Mesenchymal stem cell (in vitro differentiated cells and primary cell): ENCODE data around the gene MIPEP.
A peak's percentile ranks its signal among the peaks of the same experiment; 100 is the strongest.

ENCODE experiments used
- DNase-seq: peaks from one replicate; pipeline ENCODE4 v3.0.0-alpha.2; 2013
- H2AFZ ChIP-seq: one replicate; pipeline ENCODE4 v1.6.1; 2013; ENCODE audit warnings: low read depth, mild to moderate bottlenecking, control low read depth, inconsistent platforms, low read length, moderate library complexity
- H2AK5ac ChIP-seq: 2 replicates; pipeline ENCODE4 v1.6.1; 2013; ENCODE audit warnings: low read length, moderate library complexity, mild to moderate bottlenecking, inconsistent platforms; ENCODE audit not compliant: severe bottlenecking
- H2BK120ac ChIP-seq: one replicate; pipeline ENCODE4 v1.6.1; 2013; ENCODE audit warnings: low read depth, mild to moderate bottlenecking, inconsistent platforms, low read length, moderate library complexity
- H2BK12ac ChIP-seq, 2 experiments: one replicate each; pipeline ENCODE4 v1.6.1; 2013; ENCODE audit warnings: inconsistent platforms in 2 of 2, low read length in 2 of 2, mild to moderate bottlenecking in 2 of 2, moderate library complexity in 2 of 2, control low read depth in 1 of 2
- H2BK15ac ChIP-seq: one replicate; pipeline ENCODE4 v1.6.1; 2013; ENCODE audit warnings: mild to moderate bottlenecking, low read depth, inconsistent platforms; ENCODE audit not compliant: poor library complexity, severe bottlenecking
- H2BK5ac ChIP-seq: 2 replicates; pipeline ENCODE4 v1.6.1; 2013; ENCODE audit warnings: low read depth, mild to moderate bottlenecking, low read length, control low read depth, inconsistent platforms; ENCODE audit not compliant: poor library complexity, severe bottlenecking
- H3K14ac ChIP-seq, 2 experiments: one replicate each; pipeline ENCODE4 v1.6.1; 2013; ENCODE audit warnings: inconsistent platforms in 2 of 2, low read length in 2 of 2, control low read depth in 1 of 2, mild to moderate bottlenecking in 1 of 2, moderate library complexity in 1 of 2
- H3K18ac ChIP-seq, 2 experiments: one replicate each; pipeline ENCODE4 v1.6.1; 2013; ENCODE audit warnings: inconsistent platforms in 2 of 2, low read length in 2 of 2, control low read depth in 1 of 2, low read depth in 1 of 2, mild to moderate bottlenecking in 1 of 2
- H3K23ac ChIP-seq, 2 experiments: one replicate each; pipeline ENCODE4 v1.6.1; 2013; ENCODE audit warnings: inconsistent platforms in 2 of 2, low read length in 2 of 2, mild to moderate bottlenecking in 2 of 2, moderate library complexity in 2 of 2, control low read depth in 1 of 2
- H3K27ac ChIP-seq: 2 replicates; pipeline ENCODE4 v1.5.1; 2013; ENCODE audit warnings: mild to moderate bottlenecking, moderate library complexity, low read length, control low read depth, inconsistent platforms; ENCODE audit not compliant: poor library complexity, severe bottlenecking
- H3K27me3 ChIP-seq, 2 experiments: 2 replicates each; pipeline versions ENCODE4 v1.6.1 to v1.7.0; 2013; ENCODE audit warnings: low read length in 2 of 2, mild to moderate bottlenecking in 2 of 2, moderate library complexity in 2 of 2, control low read depth in 1 of 2, inconsistent platforms in 1 of 2; ENCODE audit not compliant: control insufficient read depth in 1 of 2, insufficient read depth in 1 of 2
- H3K36me3 ChIP-seq, 2 experiments: 2 replicates each; pipeline versions ENCODE4 v1.6.1 to v1.7.0; 2013; ENCODE audit warnings: low read length in 2 of 2, control low read depth in 1 of 2, inconsistent platforms in 1 of 2, low read depth in 1 of 2, mild to moderate bottlenecking in 1 of 2; ENCODE audit not compliant: insufficient read depth in 2 of 2, control insufficient read depth in 1 of 2
- H3K4ac ChIP-seq, 2 experiments: one replicate each; pipeline ENCODE4 v1.6.1; 2013; ENCODE audit warnings: inconsistent platforms in 2 of 2, low read length in 2 of 2, mild to moderate bottlenecking in 2 of 2, moderate library complexity in 2 of 2, control low read depth in 1 of 2, low read depth in 1 of 2
- H3K4me1 ChIP-seq: 2 replicates; pipeline ENCODE4 v1.6.1; 2013; ENCODE audit warnings: low read depth, low read length, control low read depth; ENCODE audit not compliant: control insufficient read depth, insufficient read depth
- H3K4me2 ChIP-seq: 2 replicates; pipeline ENCODE4 v1.6.1; 2013; ENCODE audit warnings: low read length, mild to moderate bottlenecking, inconsistent platforms; ENCODE audit not compliant: poor library complexity, severe bottlenecking
- H3K4me3 ChIP-seq, 2 experiments: 2 replicates each; pipeline versions ENCODE4 v1.5.1 to v1.7.0; 2013; ENCODE audit warnings: low read length in 2 of 2, mild to moderate bottlenecking in 2 of 2, control low read depth in 1 of 2, low read depth in 1 of 2; ENCODE audit not compliant: insufficient read depth in 1 of 2
- H3K79me1 ChIP-seq: replicated peaks from 2 replicates; pipeline ENCODE4 v1.6.1; 2013; ENCODE audit warnings: mild to moderate bottlenecking, control low read depth, low read length, inconsistent platforms; ENCODE audit not compliant: poor library complexity, severe bottlenecking
- H3K9ac ChIP-seq: 2 replicates; pipeline ENCODE4 v1.7.0; 2013; ENCODE audit warnings: mild to moderate bottlenecking, low read length, moderate library complexity
- H3K9me3 ChIP-seq: 2 replicates; pipeline ENCODE4 v1.7.0; 2013; ENCODE audit warnings: mild to moderate bottlenecking, low read length; ENCODE audit not compliant: control insufficient read depth
- H4K8ac ChIP-seq: one replicate; pipeline ENCODE4 v1.6.1; 2013; ENCODE audit warnings: inconsistent platforms, mild to moderate bottlenecking, low read length, moderate library complexity
- H4K91ac ChIP-seq: one replicate; pipeline ENCODE4 v1.6.1; 2013; ENCODE audit warnings: mild to moderate bottlenecking, low read length, inconsistent platforms
- WGBS: methylation state at CpG from one replicate; pipeline ENCODE4 v1.1.7; 2013; ENCODE audit warnings: mixed read lengths; 5-methylcytosine and 5-hydroxymethylcytosine counted together

The MIPEP gene

GRCh38 chr13:23753458-23753857 lies 135.7 kb downstream of the MIPEP start:
- Histone ChIP-seq H2BK5ac (no peak overlapping the region), H3K23ac (no peak overlapping the region), H3K79me1 (no peaks in the 10 kb centered on the region), H2BK12ac (no peak overlapping the region), H3K36me3 (peaks cover 0 to 17% of the 10 kb centered on the region in 2 experiments), H3K14ac (no peak overlapping the region), H4K8ac (no peak overlapping the region), H3K18ac (no peak overlapping the region), H2BK15ac (no peak overlapping the region), H2BK120ac (no peak overlapping the region), H3K27me3 (no peaks in the 10 kb centered on the region), H4K91ac (no peak overlapping the region), H3K4me2 (no peak overlapping the region), H3K4me3 (no peak overlapping the region), H2AFZ (no peak overlapping the region), H3K9ac (no peak overlapping the region), H3K27ac (peak overlapping the region; percentile 35), H3K4me1 (peaks cover 6% of the 10 kb centered on the region), H3K9me3 (no peaks in the 10 kb centered on the region), H3K4ac (no peak overlapping the region), H2AK5ac (no peak overlapping the region)
- DNase-seq, result peak; percentile 62
- 63% methylated on average over 1 of the region's 1 CpG for WGBS

- H3K27ac ChIP-seq, result no peak overlapping the region
- H3K4me2 ChIP-seq, result no peak overlapping the region
- H2AFZ ChIP-seq, result no peak overlapping the region
- no peak overlapping the region for H2AK5ac ChIP-seq
- no peak overlapping the region for H2BK15ac ChIP-seq
- H3K23ac ChIP-seq, result no peak overlapping the region
- H3K4ac ChIP-seq, result no peak overlapping the region
- DNase-seq, result no peak
- H3K79me1 ChIP-seq, result no peaks in the 10 kb centered on the region
- H3K9me3 ChIP-seq, result no peaks in the 10 kb centered on the region
- H3K36me3 ChIP-seq, result peaks cover 0 to 17% of the 10 kb centered on the region in 2 experiments
- no peak overlapping the region for H4K8ac ChIP-seq
- no peak overlapping the region for H3K4me3 ChIP-seq
- no peak overlapping the region for H4K91ac ChIP-seq
- no peaks in the 10 kb centered on the region for H3K27me3 ChIP-seq
- H3K4me1 ChIP-seq, result peaks cover 8% of the 10 kb centered on the region
- H3K14ac ChIP-seq, result no peak overlapping the region
- no peak overlapping the region for H2BK12ac ChIP-seq
- no peak overlapping the region for H2BK5ac ChIP-seq
- no peak overlapping the region for H2BK120ac ChIP-seq
- no peak overlapping the region for H3K18ac ChIP-seq
- no peak overlapping the region for H3K9ac ChIP-seq
- 17% methylated on average over 1 of the region's 1 CpG for WGBS
Observed at GRCh38 chr13:23752111-23753001, 136.8 kb downstream of the MIPEP start.

GRCh38 chr13:23751195-23751594 lies 138.0 kb downstream of the MIPEP start:
- peaks cover 0 to 17% of the 10 kb centered on the region in 2 experiments for H3K36me3 ChIP-seq
- no peaks in the 10 kb centered on the region for H3K27me3 ChIP-seq
- H3K4me2 ChIP-seq, result no peak overlapping the region
- H3K23ac ChIP-seq, result no peak overlapping the region
- no peak overlapping the region for H3K18ac ChIP-seq
- H3K79me1 ChIP-seq, result no peaks in the 10 kb centered on the region
- WGBS, result 79% methylated on average over 3 of the region's 5 CpGs
- H3K9ac ChIP-seq, result no peak overlapping the region
- no peaks in the 10 kb centered on the region for H3K9me3 ChIP-seq
- H2AK5ac ChIP-seq, result no peak overlapping the region
- no peak overlapping the region for H2BK15ac ChIP-seq
- DNase-seq, result no peak
- H2BK12ac ChIP-seq, result no peak overlapping the region
- no peak overlapping the region for H3K4me3 ChIP-seq
- no peak overlapping the region for H2BK5ac ChIP-seq
- peaks cover 7% of the 10 kb centered on the region for H3K4me1 ChIP-seq
- H3K4ac ChIP-seq, result no peak overlapping the region
- no peak overlapping the region for H4K8ac ChIP-seq
- H4K91ac ChIP-seq, result no peak overlapping the region
- H3K27ac ChIP-seq, result no peak overlapping the region
- no peak overlapping the region for H3K14ac ChIP-seq
- no peak overlapping the region for H2BK120ac ChIP-seq
- H2AFZ ChIP-seq, result no peak overlapping the region

- H3K18ac ChIP-seq, result no peak overlapping the region
- no peak overlapping the region for H3K9ac ChIP-seq
- H3K4me2 ChIP-seq, result no peak overlapping the region
- no peak overlapping the region for H2AFZ ChIP-seq
- H4K91ac ChIP-seq, result no peak overlapping the region
- no peaks in the 10 kb centered on the region for H3K27me3 ChIP-seq
- H3K4me1 ChIP-seq, result peaks cover 7% of the 10 kb centered on the region
- no peak overlapping the region for H2BK15ac ChIP-seq
- peak overlapping the region in 1 of 2 experiments; percentile 59 for H3K4ac ChIP-seq
- no peak overlapping the region for H3K14ac ChIP-seq
- no peak overlapping the region for H3K23ac ChIP-seq
- H2BK5ac ChIP-seq, result no peak overlapping the region
- H2AK5ac ChIP-seq, result no peak overlapping the region
- H2BK120ac ChIP-seq, result no peak overlapping the region
- no peaks in the 10 kb centered on the region for H3K79me1 ChIP-seq
- 83% methylated on average over 8 of the region's 8 CpGs for WGBS
- no peak overlapping the region for H2BK12ac ChIP-seq
- no peak overlapping the region for H3K4me3 ChIP-seq
- peak overlapping the region; percentile 27 for H3K27ac ChIP-seq
- peak; percentile 30 for DNase-seq
- H4K8ac ChIP-seq, result peak overlapping the region; percentile 21
- no peaks in the 10 kb centered on the region for H3K9me3 ChIP-seq
- H3K36me3 ChIP-seq, result peaks cover 0 to 17% of the 10 kb centered on the region in 2 experiments
Observed at GRCh38 chr13:23750383-23751121, 138.6 kb downstream of the MIPEP start.
